WTC11 (cell line): Measurements from ENCODE around the gene NEDD1.

ENCODE experiments used
- AFF4 ChIP-seq: sonication (generic); formaldehyde crosslinking; IDR thresholded peaks from 2 replicates; pipeline ENCODE4 v1.8.1; 2023; ENCODE audit warnings: mild to moderate bottlenecking, missing genetic modification reagents, borderline replicate concordance
- ARID4B ChIP-seq: sonication (generic); formaldehyde crosslinking; IDR thresholded peaks from 2 replicates; pipeline ENCODE4 v1.8.0; 2023; ENCODE audit warnings: missing genetic modification reagents, mild to moderate bottlenecking, borderline replicate concordance
- CTCF ChIP-seq: fragments of 200-600 bp; IDR thresholded peaks from 2 replicates; pipeline ENCODE4 v1.8.0; 2022; ENCODE audit warnings: antibody characterized with exemption
- ERG ChIP-seq: fragments of 250-450 bp; sonication (Bioruptor Pico); IDR thresholded peaks from 2 replicates; pipeline ENCODE4 v1.8.0; 2021; ENCODE audit warnings: mild to moderate bottlenecking
- GABPB1 ChIP-seq: sonication (generic); formaldehyde crosslinking; IDR thresholded peaks from 2 replicates; pipeline ENCODE4 v1.8.1; 2023; ENCODE audit warnings: mild to moderate bottlenecking, missing genetic modification reagents
- HMGA2 ChIP-seq: fragments of 250-450 bp; sonication (Bioruptor Pico); IDR thresholded peaks from 2 replicates; pipeline ENCODE4 v1.4.0; 2021; ENCODE audit warnings: mild to moderate bottlenecking, moderate library complexity
- JAZF1 ChIP-seq: fragments of 250-450 bp; sonication (Bioruptor Pico); IDR thresholded peaks from 2 replicates; pipeline ENCODE4 v1.9.0; 2021; ENCODE audit warnings: moderate library complexity, mild to moderate bottlenecking, inconsistent platforms
- KAT7 ChIP-seq: sonication (generic); formaldehyde crosslinking; IDR thresholded peaks from 2 replicates; pipeline ENCODE4 v1.8.1; 2023; ENCODE audit warnings: missing genetic modification reagents, mild to moderate bottlenecking, borderline replicate concordance
- MYBL2 ChIP-seq: sonication (generic); formaldehyde crosslinking; IDR thresholded peaks from 2 replicates; pipeline ENCODE4 v1.8.1; 2023; ENCODE audit warnings: mild to moderate bottlenecking, moderate library complexity, missing genetic modification reagents
- NR2C2 ChIP-seq: sonication (generic); formaldehyde crosslinking; IDR thresholded peaks from 2 replicates; pipeline ENCODE4 v1.8.0; 2022; ENCODE audit warnings: mild to moderate bottlenecking, missing genetic modification reagents
- PRDM15 ChIP-seq: sonication (generic); formaldehyde crosslinking; IDR thresholded peaks from 2 replicates; pipeline ENCODE4 v1.8.0; 2022; ENCODE audit warnings: missing genetic modification reagents
- ZBTB43 ChIP-seq: sonication (generic); formaldehyde crosslinking; IDR thresholded peaks from 2 replicates; pipeline ENCODE4 v1.8.1; 2023; ENCODE audit warnings: mild to moderate bottlenecking, missing genetic modification reagents

GRCh38 chr12:96897421-96897820, 9.6 kb upstream of the NEDD1 start:
- TF ChIP-seq ARID4B (CRISPR knock-in tag) (no peak), ZBTB43 (CRISPR knock-in tag) (no peak), KAT7 (no peak), CTCF (no peak), HMGA2 (CRISPR knock-in tag) (no peak), JAZF1 (CRISPR knock-in tag) (no peak), AFF4 (CRISPR knock-in tag) (no peak), NR2C2 (CRISPR knock-in tag) (no peak), PRDM15 (CRISPR knock-in tag) (no peak), MYBL2 (CRISPR knock-in tag) (no peak), GABPB1 (CRISPR knock-in tag) (no peak), ERG (CRISPR knock-in tag) (no peak)
